ENCODE data around the gene ADAMTS18. TPM values are rescaled to one million over a fixed set of nuclear protein-coding genes. Genes with fewer than 3 reads are reported as not detected.

The ADAMTS18 gene
- total and polyA plus RNA-seq, 2 donors (not counting 3 experiments of a cell fraction or from before 2014, with no cell fraction given): 18.4 to 27.5 TPM

- H3K27ac ChIP-seq (ENCODE audit: insufficient read depth, low read depth, low read length): no peak overlapping the region
- H3K9me3 ChIP-seq (replicated peaks; ENCODE audit: control insufficient read depth, insufficient read depth, low read length): no peaks in the 10 kb centered on the region
- intact Hi-C loops (cut with micrococcal nuclease) (no loop called here), dilution Hi-C loops (cut with MboI; ENCODE audit: extremely low pct_ligation_motif_present, low sequenced_read_pairs) (no loop called here)
- no peaks in the 10 kb centered on the region for H4K20me1 ChIP-seq (replicated peaks; ENCODE audit: control insufficient read depth, extremely low read depth, insufficient read depth, low read length)
- no peak overlapping the region for H3K4me3 ChIP-seq (replicated peaks in 1 of 3; ENCODE audit: insufficient read depth in 1 of 3, low read depth in 1 of 3, low read length in 3 of 3)
- ChIA-PET CTCF (no interaction called here), POLR2A (interaction anchor here (0.6 kb wide), 1 partner anchor 320 kb away, joined by 3 read pairs; no protein-coding TSS in a partner anchor)
- no peak overlapping the region for H2AFZ ChIP-seq (ENCODE audit: low read depth, low read length)
- no peaks in the 10 kb centered on the region for H3K36me3 ChIP-seq (ENCODE audit: control insufficient read depth in 2 of 2, extremely low read depth in 1 of 2, insufficient read depth in 2 of 2, low read length in 2 of 2)
- DNase-seq (ENCODE audit: low read depth, low spot score) (no peak), FAIRE-seq (no peak)
- no peaks in the 10 kb centered on the region for H3K9me1 ChIP-seq (replicated peaks; ENCODE audit: control insufficient read depth, extremely low read depth, insufficient read depth, low read length)
- no TSS peak for BruUV-seq (replicated peaks)
- H3K4me1 ChIP-seq (ENCODE audit: control insufficient read depth, extremely low read depth, insufficient read depth, low read length): no peaks in the 10 kb centered on the region
- H3K79me2 ChIP-seq (ENCODE audit: control insufficient read depth, insufficient read depth, low read length): no peaks in the 10 kb centered on the region
- H3K27me3 ChIP-seq (ENCODE audit: control insufficient read depth in 2 of 2, insufficient read depth in 2 of 2, low read length in 2 of 2): no peaks in the 10 kb centered on the region
- TF ChIP-seq GATA2 (IDR thresholded peaks at IDR 0.05; ENCODE audit: insufficient read depth, insufficient read length, low read depth, low read length) (no peak), MAX (IDR thresholded peaks at IDR 0.05; ENCODE audit: insufficient read depth, insufficient read length) (no peak), POLR2AphosphoS5 (IDR thresholded peaks at IDR 0.05; ENCODE audit: insufficient read depth, low read depth, low read length) (no peak), POLR2A (IDR thresholded peaks at IDR 0.05; ENCODE audit: low read depth, low read length) (no peak), EZH2 (IDR thresholded peaks at IDR 0.05; ENCODE audit: borderline replicate concordance, low read depth, low read length, severe bottlenecking) (no peak), CTCF (IDR thresholded peaks at IDR 0.05; ENCODE audit: extremely low read depth in 1 of 2, insufficient read depth in 1 of 2, low read depth in 1 of 2, low read length in 2 of 2) (no peak), FOS (IDR thresholded peaks at IDR 0.05; ENCODE audit: borderline replicate concordance, insufficient read depth, low read length) (no peak), JUN (IDR thresholded peaks at IDR 0.05; ENCODE audit: borderline replicate concordance, insufficient read depth, insufficient read length, low read depth) (no peak), MYC (IDR thresholded peaks at IDR 0.05; ENCODE audit: low read depth, low read length) (no peak)
- no peak overlapping the region for H3K9ac ChIP-seq (replicated peaks; ENCODE audit: extremely low read depth, insufficient read depth, low read length)
- no peak overlapping the region for H3K4me2 ChIP-seq (ENCODE audit: insufficient read depth, low read length)
These were observed 171.9 kb downstream of the ADAMTS18 start for GRCh38 chr16:77262971-77263370.
